ENCODE data around the gene CST6. TPM values are rescaled to one million over a fixed set of nuclear protein-coding genes. Genes with fewer than 3 reads are reported as not detected.

The CST6 gene
- total RNA-seq, 4 donors from 2014 or later: 734 to 2,600 (median 1,315) TPM

- no peak overlapping the region for H3K4me3 ChIP-seq (ENCODE audit: low read depth, poor library complexity, severe bottlenecking)
- WGBS, 2 donors: 59 to 63% methylated on average over 6 of the region's 6 CpGs
- DNase-seq (ENCODE audit: low spot score in 2 of 2): no peak
- TF ChIP-seq CTCF (IDR thresholded peaks at IDR 0.05) (no peak), POLR2A (IDR thresholded peaks at IDR 0.05) (no peak)
- intact Hi-C loops (cut with DNase I; ENCODE audit: low total_unique reads): no loop called here
Measured at GRCh38 chr11:66044757-66045156, 32.9 kb downstream of the CST6 start.

DNA sequence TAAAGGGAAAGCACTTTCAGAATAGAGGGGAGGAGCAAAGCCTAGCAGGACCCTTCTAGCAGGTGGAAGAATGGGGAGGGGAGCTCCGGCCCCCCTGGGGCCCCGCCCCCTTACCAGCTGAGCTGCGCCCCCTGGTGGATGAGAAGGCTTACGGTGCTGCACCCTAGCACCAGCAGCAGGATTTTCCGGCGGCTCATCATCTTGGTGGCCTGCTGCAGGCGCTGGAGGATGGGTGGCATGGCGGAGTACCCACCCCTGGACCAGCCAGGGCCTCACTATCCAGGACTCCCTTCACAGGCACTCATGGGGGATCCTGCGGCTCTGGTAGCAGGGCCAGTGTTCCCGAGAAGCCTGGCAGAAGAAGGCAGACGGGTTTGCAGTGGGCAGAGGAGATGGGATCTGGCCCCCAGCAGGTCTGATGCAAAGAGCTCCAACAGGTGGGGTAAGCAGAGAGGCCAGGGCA lies 33.4 kb downstream of the CST6 start:
- peak; percentile 42 to 92 for DNase-seq (ENCODE audit: low spot score in 2 of 2)
- no peak overlapping the region for H3K4me3 ChIP-seq (ENCODE audit: low read depth, poor library complexity, severe bottlenecking)
- intact Hi-C loops (cut with DNase I; ENCODE audit: low total_unique reads): no loop called here
- TF ChIP-seq POLR2A (IDR thresholded peaks at IDR 0.05) (no peak), CTCF (IDR thresholded peaks at IDR 0.05) (peak in 1 of 3 donors; percentile 47)
- 13 to 16% methylated on average over 8 to 11 of the region's 11 CpGs for WGBS, 2 donors

- intact Hi-C loops (cut with DNase I; ENCODE audit: low total_unique reads): no loop called here
- DNase-seq (ENCODE audit: low spot score in 2 of 2): no peak
- 93 to 100% methylated on average over 3 of the region's 3 CpGs for WGBS, 2 donors
- TF ChIP-seq CTCF (IDR thresholded peaks at IDR 0.05) (no peak), POLR2A (IDR thresholded peaks at IDR 0.05) (no peak)
- no peak overlapping the region for H3K4me3 ChIP-seq (ENCODE audit: low read depth, poor library complexity, severe bottlenecking)
Measured at GRCh38 chr11:66046901-66047300, 35.1 kb downstream of the CST6 start.

DNA sequence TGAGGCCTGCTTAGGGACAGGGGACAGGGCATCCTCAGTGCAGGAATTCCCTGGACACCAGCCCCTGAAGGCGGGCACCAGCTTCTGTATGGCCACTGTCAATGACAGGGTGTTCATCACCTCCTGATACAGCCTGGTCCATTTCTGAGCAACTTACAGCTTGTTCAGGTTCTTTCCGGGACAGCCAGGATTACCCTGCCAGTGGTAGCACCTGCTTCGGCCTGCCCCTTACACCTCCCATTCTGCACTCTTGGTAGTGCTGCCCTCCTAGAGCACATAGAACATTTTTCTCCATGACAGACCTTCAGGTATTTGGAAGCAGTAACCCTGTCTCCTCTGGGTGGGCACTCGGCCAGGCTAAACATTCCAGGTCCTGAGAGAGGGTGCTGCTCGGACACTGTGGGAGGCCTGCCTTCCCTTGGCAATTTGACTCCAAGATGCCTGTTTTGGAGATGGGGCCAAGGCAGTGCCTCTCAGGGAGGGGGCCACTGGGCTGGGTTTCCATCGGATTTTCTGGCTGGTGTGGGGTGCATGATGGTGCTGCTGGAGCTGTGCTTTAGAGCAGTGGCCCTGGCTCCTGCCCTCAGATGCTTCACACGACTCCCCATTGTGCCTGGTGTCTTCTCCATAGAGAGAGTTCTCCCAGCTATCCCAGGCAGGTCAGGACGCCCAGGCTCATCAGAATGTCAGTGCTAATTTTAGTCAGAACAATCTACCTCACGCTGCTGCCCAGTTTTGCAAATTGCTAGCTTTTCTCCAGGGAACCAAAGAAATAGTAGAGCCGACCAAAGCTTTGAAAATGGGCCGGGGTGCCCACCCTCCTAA lies 35.9 kb downstream of the CST6 start:
- intact Hi-C loops (cut with DNase I; ENCODE audit: low total_unique reads): no loop called here
- H3K4me3 ChIP-seq (ENCODE audit: low read depth, poor library complexity, severe bottlenecking): no peak overlapping the region
- WGBS, 2 donors: 85 to 91% methylated on average over 11 of the region's 11 CpGs
- TF ChIP-seq CTCF (IDR thresholded peaks at IDR 0.05) (no peak), POLR2A (IDR thresholded peaks at IDR 0.05) (no peak)
- no peak for DNase-seq (ENCODE audit: low spot score in 2 of 2)

GRCh38 chr11:66048547-66049323 lies 36.9 kb downstream of the CST6 start, which contains the start of gene GAL3ST3:
Gene GAL3ST3 (minus strand): TSS chr11:66049161. CDS start chr11:66045415, 3,746 bp downstream.
- TF ChIP-seq CTCF (IDR thresholded peaks at IDR 0.05) (no peak), POLR2A (IDR thresholded peaks at IDR 0.05) (no peak)
- 15 to 24% methylated on average over 29 to 31 of the region's 39 CpGs for WGBS, 2 donors
- intact Hi-C loops (cut with DNase I; ENCODE audit: low total_unique reads): no loop called here
- no peak within 1 kb of the TSS for H3K4me3 ChIP-seq (ENCODE audit: low read depth, poor library complexity, severe bottlenecking)
- no peak for DNase-seq (ENCODE audit: low spot score in 2 of 2)

Measured in lower leg skin (tissue), 4 donors.